K562 (cell line): Measurements from ENCODE around the gene CGNL1. TPM values are rescaled to one million over a fixed set of nuclear protein-coding genes. Genes with fewer than 3 reads are reported as not detected.

Experiments
- CHAMP1 ChIP-seq: fragments of 450-650 bp; IDR thresholded peaks from 2 replicates; pipeline ENCODE4 v1.6.1; 2016; ENCODE audit warnings: mild to moderate bottlenecking
- FOSL1 ChIP-seq: fragments of 200-800 bp; sonication (Bioruptor generic); conservative IDR thresholded peaks from 2 replicates; pipeline ENCODE4 v1.6.1; 2016; ENCODE audit warnings: missing genetic modification characterization, missing compliant biosample characterization
- USF2 ChIP-seq: sonication (generic); formaldehyde crosslinking; IDR thresholded peaks from 2 replicates; pipeline ENCODE4 v1.5.0; 2020; ENCODE audit warnings: missing genetic modification reagents
- ZNF707 ChIP-seq: fragments of 250-450 bp; sonication (Bioruptor Pico); conservative IDR thresholded peaks from 2 replicates; pipeline ENCODE4 v1.8.0; 2022; ENCODE audit warnings: inconsistent platforms, mild to moderate bottlenecking, moderate library complexity
- polyA plus RNA-seq, 8 experiments: library from polyadenylated mRNA; depleted of rRNA in 4 of 8; stranded (reverse) in 5 of 8; unstranded in 3 of 8; fragments of >200 nt; fragmentation: Nextera tagmentation in 2 of 8; fragmentation: Illumina TruSeq in 1 of 8; extraction: Ambion mirVana in 2 of 8; extraction: Trizol in 1 of 8; gene quantifications; 2 replicates each; pipeline versions ENCODE4 v1.2.1 to v1.2.3, GENCODE V29; 2011 to 2014; ENCODE audit warnings: inconsistent platforms in 1 of 8, missing spikeins in 1 of 8
- total RNA-seq, 7 experiments: library from RNA; depleted of rRNA in 6 of 7; stranded (reverse); fragments of >200 nt in 6 of 7; fragmentation: Illumina TruSeq in 2 of 7; extraction: Trizol in 2 of 7; gene quantifications; 2 replicates each; pipeline versions ENCODE4 v1.2.1 to v1.2.3, GENCODE V29; 2011 to 2021; ENCODE audit warnings: low replicate concordance in 1 of 7
- TF ChIP-seq, protein P1 (sequence below): fragments of 450-650 bp; IDR thresholded peaks from 2 replicates; pipeline ENCODE4 v1.6.1; 2017; ENCODE audit warnings: antibody characterized with exemption, mild to moderate bottlenecking

The CGNL1 gene
- total and polyA plus RNA-seq, 9 of the 15 experiments (the other 6 are each of a cell fraction or from before 2014, with no cell fraction given): 0.01 to 0.07 TPM; not detected in 7

DNA sequence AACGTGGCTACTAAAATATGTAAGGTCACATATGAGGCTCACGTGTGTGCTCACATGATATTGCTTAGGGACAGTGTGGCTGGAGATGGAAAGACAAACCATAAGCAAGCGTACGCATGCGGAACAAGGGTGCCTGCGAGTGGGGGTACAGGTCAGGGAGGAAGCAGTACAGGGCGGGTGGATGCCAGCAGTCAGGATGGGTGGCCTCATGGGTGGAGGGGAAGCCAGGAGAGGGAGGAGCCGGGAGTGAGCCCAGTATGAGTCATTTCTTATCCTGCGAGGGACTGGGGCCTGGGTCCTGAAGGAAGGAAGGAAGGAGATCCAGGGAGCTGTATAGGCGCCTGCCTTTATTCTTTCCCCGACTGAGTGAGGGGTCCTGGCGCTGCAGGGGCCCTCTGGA is 42.0 kb upstream of the CGNL1 start (continued):
- TF ChIP-seq CHAMP1 (no peak), FOSL1 (tag) (peak; percentile 86), USF2 (no peak), ZNF707 (CRISPR knock-in tag) (no peak)
- TF ChIP-seq, protein P1, sequence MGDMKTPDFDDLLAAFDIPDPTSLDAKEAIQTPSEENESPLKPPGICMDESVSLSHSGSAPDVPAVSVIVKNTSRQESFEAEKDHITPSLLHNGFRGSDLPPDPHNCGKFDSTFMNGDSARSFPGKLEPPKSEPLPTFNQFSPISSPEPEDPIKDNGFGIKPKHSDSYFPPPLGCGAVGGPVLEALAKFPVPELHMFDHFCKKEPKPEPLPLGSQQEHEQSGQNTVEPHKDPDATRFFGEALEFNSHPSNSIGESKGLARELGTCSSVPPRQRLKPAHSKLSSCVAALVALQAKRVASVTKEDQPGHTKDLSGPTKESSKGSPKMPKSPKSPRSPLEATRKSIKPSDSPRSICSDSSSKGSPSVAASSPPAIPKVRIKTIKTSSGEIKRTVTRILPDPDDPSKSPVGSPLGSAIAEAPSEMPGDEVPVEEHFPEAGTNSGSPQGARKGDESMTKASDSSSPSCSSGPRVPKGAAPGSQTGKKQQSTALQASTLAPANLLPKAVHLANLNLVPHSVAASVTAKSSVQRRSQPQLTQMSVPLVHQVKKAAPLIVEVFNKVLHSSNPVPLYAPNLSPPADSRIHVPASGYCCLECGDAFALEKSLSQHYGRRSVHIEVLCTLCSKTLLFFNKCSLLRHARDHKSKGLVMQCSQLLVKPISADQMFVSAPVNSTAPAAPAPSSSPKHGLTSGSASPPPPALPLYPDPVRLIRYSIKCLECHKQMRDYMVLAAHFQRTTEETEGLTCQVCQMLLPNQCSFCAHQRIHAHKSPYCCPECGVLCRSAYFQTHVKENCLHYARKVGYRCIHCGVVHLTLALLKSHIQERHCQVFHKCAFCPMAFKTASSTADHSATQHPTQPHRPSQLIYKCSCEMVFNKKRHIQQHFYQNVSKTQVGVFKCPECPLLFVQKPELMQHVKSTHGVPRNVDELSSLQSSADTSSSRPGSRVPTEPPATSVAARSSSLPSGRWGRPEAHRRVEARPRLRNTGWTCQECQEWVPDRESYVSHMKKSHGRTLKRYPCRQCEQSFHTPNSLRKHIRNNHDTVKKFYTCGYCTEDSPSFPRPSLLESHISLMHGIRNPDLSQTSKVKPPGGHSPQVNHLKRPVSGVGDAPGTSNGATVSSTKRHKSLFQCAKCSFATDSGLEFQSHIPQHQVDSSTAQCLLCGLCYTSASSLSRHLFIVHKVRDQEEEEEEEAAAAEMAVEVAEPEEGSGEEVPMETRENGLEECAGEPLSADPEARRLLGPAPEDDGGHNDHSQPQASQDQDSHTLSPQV: peak; percentile 35; the same call in 1 of the 2 replicates
